ENCODE data around the gene PDE1C.
A peak's percentile ranks its signal among the peaks of the same experiment; 100 is the strongest.

The PDE1C gene

DNA sequence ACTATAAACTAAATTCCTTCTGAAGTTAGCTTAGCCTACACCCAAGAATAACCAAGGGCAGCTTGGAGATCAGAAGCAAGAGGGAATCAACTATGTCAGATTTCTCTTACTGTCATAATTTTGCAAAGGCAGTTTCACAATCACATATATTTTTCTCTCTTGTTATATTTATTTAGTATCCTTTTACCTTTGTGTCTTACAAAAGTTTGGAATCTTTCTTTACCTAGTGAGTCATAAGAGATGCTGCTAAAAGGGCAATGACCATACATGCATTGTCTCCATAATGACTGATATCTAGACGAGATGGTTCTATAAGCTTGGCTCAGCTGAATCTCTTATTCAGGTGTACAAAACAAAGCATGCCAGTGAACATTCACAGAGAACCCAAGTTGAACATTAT, 322.1 kb downstream of the PDE1C start:
- TF ChIP-seq, protein P1, sequence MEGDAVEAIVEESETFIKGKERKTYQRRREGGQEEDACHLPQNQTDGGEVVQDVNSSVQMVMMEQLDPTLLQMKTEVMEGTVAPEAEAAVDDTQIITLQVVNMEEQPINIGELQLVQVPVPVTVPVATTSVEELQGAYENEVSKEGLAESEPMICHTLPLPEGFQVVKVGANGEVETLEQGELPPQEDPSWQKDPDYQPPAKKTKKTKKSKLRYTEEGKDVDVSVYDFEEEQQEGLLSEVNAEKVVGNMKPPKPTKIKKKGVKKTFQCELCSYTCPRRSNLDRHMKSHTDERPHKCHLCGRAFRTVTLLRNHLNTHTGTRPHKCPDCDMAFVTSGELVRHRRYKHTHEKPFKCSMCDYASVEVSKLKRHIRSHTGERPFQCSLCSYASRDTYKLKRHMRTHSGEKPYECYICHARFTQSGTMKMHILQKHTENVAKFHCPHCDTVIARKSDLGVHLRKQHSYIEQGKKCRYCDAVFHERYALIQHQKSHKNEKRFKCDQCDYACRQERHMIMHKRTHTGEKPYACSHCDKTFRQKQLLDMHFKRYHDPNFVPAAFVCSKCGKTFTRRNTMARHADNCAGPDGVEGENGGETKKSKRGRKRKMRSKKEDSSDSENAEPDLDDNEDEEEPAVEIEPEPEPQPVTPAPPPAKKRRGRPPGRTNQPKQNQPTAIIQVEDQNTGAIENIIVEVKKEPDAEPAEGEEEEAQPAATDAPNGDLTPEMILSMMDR (IDR thresholded peaks at IDR 0.05; ENCODE audit: insufficient read depth, low read depth, low read length, missing control alignments): no peak
- H3K4me3 ChIP-seq (ENCODE audit: low read depth, low read length): no peak overlapping the region
- DNase-seq (ENCODE audit: low read depth): no peak

DNA sequence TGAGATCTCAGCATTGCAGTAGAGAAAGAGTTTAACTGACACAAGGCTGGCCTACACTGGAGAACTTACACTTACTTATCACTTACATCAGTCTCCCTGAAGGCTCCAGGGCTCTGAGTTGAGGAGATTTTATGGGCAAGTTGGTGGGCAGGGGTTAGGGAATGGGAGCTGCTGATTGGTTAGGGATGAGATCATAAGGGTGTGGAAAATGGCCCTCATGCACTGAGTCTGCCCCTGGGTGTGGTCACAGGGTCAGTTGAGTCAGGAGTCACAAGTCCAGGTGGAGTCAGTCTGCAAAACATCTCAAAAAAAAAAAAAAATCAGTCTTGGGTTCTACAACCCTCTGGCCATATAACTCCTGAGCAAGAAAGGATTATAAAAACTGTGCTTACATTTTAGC, 322.7 kb downstream of the PDE1C start:
- no peak overlapping the region for H3K4me3 ChIP-seq (ENCODE audit: low read depth, low read length)
- TF ChIP-seq, protein P1 (IDR thresholded peaks at IDR 0.05; ENCODE audit: insufficient read depth, low read depth, low read length, missing control alignments): no peak
- DNase-seq (ENCODE audit: low read depth): no peak

GRCh38 chr7:31744294-31744874, 325.8 kb downstream of the PDE1C start:
- no peak overlapping the region for H3K4me3 ChIP-seq (ENCODE audit: low read depth, low read length)
- TF ChIP-seq, protein P1 (IDR thresholded peaks at IDR 0.05; ENCODE audit: insufficient read depth, low read depth, low read length, missing control alignments): peak; percentile 79
- peak; percentile 76 for DNase-seq (ENCODE audit: low read depth)

GRCh38 chr7:31741852-31742251, 328.4 kb downstream of the PDE1C start:
- H3K4me3 ChIP-seq (ENCODE audit: low read depth, low read length): no peak overlapping the region
- TF ChIP-seq, protein P1 (IDR thresholded peaks at IDR 0.05; ENCODE audit: insufficient read depth, low read depth, low read length, missing control alignments): no peak
- DNase-seq (ENCODE audit: low read depth): no peak

GRCh38 chr7:31735991-31736982, 333.9 kb downstream of the PDE1C start:
- TF ChIP-seq, protein P1 (IDR thresholded peaks at IDR 0.05; ENCODE audit: insufficient read depth, low read depth, low read length, missing control alignments): peak; percentile 83
- H3K4me3 ChIP-seq (ENCODE audit: low read depth, low read length): no peak overlapping the region
- DNase-seq (ENCODE audit: low read depth): peak; percentile 37

GRCh38 chr7:31734456-31734855, 335.8 kb downstream of the PDE1C start:
- no peak overlapping the region for H3K4me3 ChIP-seq (ENCODE audit: low read depth, low read length)
- no peak for DNase-seq (ENCODE audit: low read depth)
- TF ChIP-seq, protein P1 (IDR thresholded peaks at IDR 0.05; ENCODE audit: insufficient read depth, low read depth, low read length, missing control alignments): no peak

Measured in GM12865 (cell line).